GM23338 (cell line): Measurements from ENCODE around the gene SRXN1. TPM values are rescaled to one million over a fixed set of nuclear protein-coding genes. Genes with fewer than 3 reads are reported as not detected.

Source experiments
- ATAC-seq: fragments of 200-7000 bp; cut with Tn5 transposase; 3 replicates; pipeline ENCODE4 v1.9.1; 2020
- DNase-seq: peaks from one replicate; pipeline ENCODE4 v3.0.0-alpha.2; 2015; ENCODE audit warnings: low spot score
- H2AFZ ChIP-seq: fragments of 200-600 bp; sonication (generic); 2 replicates; pipeline ENCODE4 v1.8.0; 2016; ENCODE audit warnings: antibody characterized with exemption, mild to moderate bottlenecking, moderate library complexity
- H3F3A ChIP-seq: fragments of 200-600 bp; sonication (generic); replicated peaks from 2 replicates; pipeline ENCODE4 v1.8.0; 2017; ENCODE audit warnings: antibody characterized with exemption, mixed run types, low read depth
- H3K27ac ChIP-seq: fragments of 200-600 bp; sonication (generic); 2 replicates; pipeline ENCODE4 v1.6.1; 2016; ENCODE audit warnings: low read depth
- H3K27me3 ChIP-seq: fragments of 200-600 bp; sonication (generic); 2 replicates; pipeline ENCODE4 v1.8.0; 2016; ENCODE audit warnings: mild to moderate bottlenecking, mixed run types, moderate library complexity; ENCODE audit not compliant: insufficient read depth
- H3K36me3 ChIP-seq: fragments of 200-600 bp; sonication (generic); 2 replicates; pipeline ENCODE4 v1.8.0; 2016; ENCODE audit warnings: mild to moderate bottlenecking; ENCODE audit not compliant: insufficient read depth
- H3K4me1 ChIP-seq: fragments of 200-600 bp; sonication (generic); 2 replicates; pipeline ENCODE4 v1.8.0; 2016; ENCODE audit warnings: mild to moderate bottlenecking, moderate library complexity; ENCODE audit not compliant: insufficient read depth
- H3K4me2 ChIP-seq: fragments of 200-600 bp; sonication (generic); 2 replicates; pipeline ENCODE4 v1.7.1; 2017; ENCODE audit warnings: mixed run types
- H3K4me3 ChIP-seq: fragments of 200-600 bp; sonication (generic); 2 replicates; pipeline ENCODE4 v1.6.1; 2016; ENCODE audit warnings: mixed run types
- H3K79me2 ChIP-seq: fragments of 200-600 bp; sonication (generic); replicated peaks from 2 replicates; pipeline ENCODE4 v1.8.0; 2017; ENCODE audit warnings: mild to moderate bottlenecking; ENCODE audit not compliant: insufficient read depth
- H3K9me2 ChIP-seq: fragments of 200-600 bp; sonication (generic); 2 replicates; pipeline ENCODE4 v1.8.0; 2017; ENCODE audit not compliant: insufficient read depth
- H4K20me1 ChIP-seq: fragments of 200-600 bp; sonication (generic); replicated peaks from 2 replicates; pipeline ENCODE4 v1.8.0; 2017; ENCODE audit warnings: mild to moderate bottlenecking; ENCODE audit not compliant: insufficient read depth
- H3K27ac Mint-ChIP-seq: 2 replicates; pipeline ENCODE4 v1.8.0; 2020; ENCODE audit warnings: inconsistent platforms, mild to moderate bottlenecking, moderate library complexity, mixed read lengths
- H3K27me3 Mint-ChIP-seq: 3 replicates; pipeline ENCODE4 v1.8.0; 2022; ENCODE audit warnings: low read depth, mild to moderate bottlenecking, moderate library complexity, mixed read lengths, inconsistent platforms; ENCODE audit not compliant: insufficient read depth, poor library complexity
- H3K36me3 Mint-ChIP-seq: 3 replicates; pipeline ENCODE4 v1.8.0; 2021; ENCODE audit warnings: low read depth, mild to moderate bottlenecking, inconsistent platforms, moderate library complexity, mixed read lengths
- H3K4me1 Mint-ChIP-seq: 3 replicates; pipeline ENCODE4 v1.8.0; 2020; ENCODE audit warnings: mild to moderate bottlenecking, inconsistent platforms, mixed read lengths
- H3K4me3 Mint-ChIP-seq: 3 replicates; pipeline ENCODE4 v1.8.0; 2021; ENCODE audit warnings: moderate library complexity, mild to moderate bottlenecking, inconsistent platforms, mixed read lengths
- H3K9me3 Mint-ChIP-seq: 3 replicates; pipeline ENCODE4 v1.8.0; 2020; ENCODE audit warnings: moderate library complexity, mild to moderate bottlenecking, inconsistent platforms, mixed read lengths
- CREB1 ChIP-seq: fragments of 250-450 bp; sonication (Bioruptor Pico); IDR thresholded peaks from 2 replicates; pipeline ENCODE4 v1.5.0; 2020; ENCODE audit warnings: low read depth, mild to moderate bottlenecking, moderate library complexity
- CTCF ChIP-seq, 2 experiments: fragments of 200-600 bp in 1 of 2; sonication (generic) in 1 of 2; conservative IDR thresholded peaks; 2 replicates each; pipeline versions ENCODE4 v1.5.1 to v1.6.1; 2016 to 2017; ENCODE audit warnings: antibody characterized with exemption in 2 of 2, low read depth in 2 of 2, mild to moderate bottlenecking in 2 of 2, moderate library complexity in 1 of 2
- ETS1 ChIP-seq: IDR thresholded peaks from 2 replicates; pipeline ENCODE4 v1.6.1; 2016; ENCODE audit warnings: antibody characterized with exemption
- EZH2 ChIP-seq: fragments of 200-600 bp; sonication (generic); IDR thresholded peaks from one replicate; pipeline ENCODE4 v1.8.0; 2017; ENCODE audit warnings: antibody characterized with exemption, mild to moderate bottlenecking, low read depth; ENCODE audit not compliant: unreplicated experiment
- EZH2phosphoT487 ChIP-seq: fragments of 200-600 bp; sonication (generic); IDR thresholded peaks from one replicate; pipeline ENCODE4 v1.8.1; 2018; ENCODE audit warnings: antibody characterized with exemption; ENCODE audit not compliant: unreplicated experiment
- JUNB ChIP-seq: IDR thresholded peaks from one replicate; pipeline ENCODE4 v1.6.1; 2016; ENCODE audit warnings: antibody characterized with exemption; ENCODE audit not compliant: unreplicated experiment
- NANOG ChIP-seq: IDR thresholded peaks from 2 replicates; pipeline ENCODE4 v1.6.1; 2016; ENCODE audit warnings: antibody characterized with exemption, borderline replicate concordance
- POLR2AphosphoS5 ChIP-seq: IDR thresholded peaks from 2 replicates; pipeline ENCODE4 v1.6.1; 2016; ENCODE audit warnings: antibody characterized with exemption, low read depth
- REST ChIP-seq: IDR thresholded peaks from one replicate; pipeline ENCODE4 v1.6.1; 2018; ENCODE audit warnings: antibody characterized with exemption; ENCODE audit not compliant: unreplicated experiment
- STAT1 ChIP-seq: IDR thresholded peaks from one replicate; pipeline ENCODE4 v1.6.1; 2016; ENCODE audit warnings: antibody characterized with exemption; ENCODE audit not compliant: unreplicated experiment
- ZNF114 ChIP-seq: fragments of 250-450 bp; sonication (Bioruptor Pico); IDR thresholded peaks from 2 replicates; pipeline ENCODE4 v1.5.0; 2020; ENCODE audit warnings: mild to moderate bottlenecking, moderate library complexity
- ZNF331 ChIP-seq: fragments of 250-450 bp; sonication (Bioruptor Pico); IDR thresholded peaks from 2 replicates; pipeline ENCODE4 v1.5.0; 2020; ENCODE audit warnings: low read depth, mild to moderate bottlenecking, moderate library complexity
- ZNF462 ChIP-seq: fragments of 250-450 bp; sonication (Bioruptor Pico); IDR thresholded peaks from 2 replicates; pipeline ENCODE4 v1.5.0; 2020; ENCODE audit warnings: mild to moderate bottlenecking, moderate library complexity
- polyA plus RNA-seq: library from polyadenylated mRNA; unstranded; fragments of >200 nt; fragmentation: Nextera tagmentation; extraction: Ambion mirVana; gene quantifications from 2 replicates; pipeline ENCODE4 v1.2.1, GENCODE V29; 2016
- total RNA-seq: library from RNA; depleted of rRNA; stranded (reverse); fragments of >200 nt; shearing (Covaris generic); gene quantifications from 2 replicates; pipeline ENCODE4 v1.2.3, GENCODE V29; 2014

SRXN1 gene
- total and polyA plus RNA-seq, 2 experiments from 2014 or later, result 8.4 to 26.6 TPM

- no peaks in the 10 kb centered on the region for H3F3A ChIP-seq
- H3K4me3 ChIP-seq, result no peak overlapping the region
- H2AFZ ChIP-seq, result no peak overlapping the region
- no peak for TF ChIP-seq ZNF331
- TF ChIP-seq REST, result no peak
- no peak for TF ChIP-seq JUNB
- no peak for TF ChIP-seq POLR2AphosphoS5
- no peak for TF ChIP-seq ZNF114 (CRISPR knock-in tag)
- TF ChIP-seq EZH2phosphoT487, result no peak
- no peak for TF ChIP-seq ZNF462 (CRISPR knock-in tag)
- no peak for TF ChIP-seq CREB1 (CRISPR knock-in tag)
- TF ChIP-seq CTCF (conservative IDR thresholded peaks at IDR 0.05; ENCODE audit: low read depth in 2 of 2), result no peak
- no peak for TF ChIP-seq ETS1
- no peak for TF ChIP-seq STAT1
- no peak for TF ChIP-seq NANOG
- no peak for TF ChIP-seq EZH2
- peaks cover 6% of the 10 kb centered on the region; the same call in 1 of the 2 replicates for H3K4me1 ChIP-seq
- Mint-ChIP-seq H3K4me1 (peaks cover 3% of the 10 kb centered on the region; the same call in 2 of the 3 replicates), H3K36me3 (no peaks in the 10 kb centered on the region), H3K27ac (no peak overlapping the region), H3K9me3 (no peaks in the 10 kb centered on the region), H3K4me3 (no peak overlapping the region), H3K27me3 (peaks cover 10% of the 10 kb centered on the region)
- H3K36me3 ChIP-seq, result no peaks in the 10 kb centered on the region
- H3K27me3 ChIP-seq, result no peaks in the 10 kb centered on the region
- H3K4me2 ChIP-seq, result no peak overlapping the region
- no peaks in the 10 kb centered on the region for H3K9me2 ChIP-seq
- no peaks in the 10 kb centered on the region for H3K79me2 ChIP-seq
- no peaks in the 10 kb centered on the region for H4K20me1 ChIP-seq
- no peak for ATAC-seq
- DNase-seq, result no peak
- no peak overlapping the region for H3K27ac ChIP-seq
Measured at GRCh38 chr20:600141-600540, 52.9 kb downstream of the SRXN1 start.
